CD4-positive, alpha-beta T cell treated with Interferon gamma for 1 hour (primary cell): Measurements from ENCODE around the gene ZNF516.

Source experiments
- DNase-seq: peaks from one replicate; pipeline ENCODE4 v3.0.0-alpha.2; 2020

ZNF516 gene

DNA sequence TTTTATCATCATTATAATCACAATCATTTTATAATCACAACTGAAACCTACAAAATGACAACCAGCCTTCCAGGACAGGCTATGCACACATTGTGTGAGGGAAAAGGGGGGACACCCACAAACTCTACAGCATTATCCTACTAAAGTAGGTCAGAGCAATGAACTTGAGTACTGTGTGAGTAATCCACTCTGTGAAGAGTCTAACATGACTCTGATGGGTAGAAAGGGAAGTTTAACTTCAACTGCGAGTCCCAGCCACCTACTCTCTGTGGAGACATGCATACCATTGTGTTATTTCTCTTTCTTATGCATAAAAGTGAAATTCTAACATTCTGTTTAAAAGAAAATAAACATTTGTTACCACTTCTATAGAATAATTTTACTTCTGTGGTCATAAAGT, 177.9 kb downstream of the ZNF516 start:
- no peak for DNase-seq

GRCh38 chr18:76315722-76316230, 179.3 kb downstream of the ZNF516 start:
- no peak for DNase-seq

DNA sequence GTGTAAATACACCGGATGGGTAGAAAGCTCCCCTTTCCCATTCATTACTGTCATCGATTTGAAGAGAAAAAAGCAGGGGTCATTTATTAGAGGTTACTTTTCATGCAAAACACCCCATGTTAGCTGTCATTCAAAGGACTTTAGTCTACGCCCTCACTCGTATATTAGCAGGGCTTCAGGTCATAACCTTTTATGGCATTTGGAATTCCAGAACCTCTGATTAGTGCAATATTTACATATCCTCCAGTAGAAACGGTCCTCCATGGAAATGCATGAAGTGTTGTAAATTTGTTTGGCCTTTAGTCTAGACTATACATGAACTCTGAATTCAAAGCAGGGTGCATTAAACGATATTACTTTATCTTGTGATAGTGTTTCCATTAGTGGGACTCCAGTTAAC, 180.5 kb downstream of the ZNF516 start:
- DNase-seq, result no peak

- no peak for DNase-seq
These were observed 181.0 kb downstream of the ZNF516 start for GRCh38 chr18:76314015-76314414.
